Smooth muscle cell (in vitro differentiated cells): ENCODE measurements around the gene SRSF1. TPM values are rescaled to one million over a fixed set of nuclear protein-coding genes. Genes with fewer than 3 reads are reported as not detected.
A peak's percentile ranks its signal among the peaks of the same experiment; 100 is the strongest.

Experiments
- DNase-seq: peaks from one replicate; lab custom pipeline; 2025; ENCODE audit not compliant: unreplicated experiment; lab: John Stamatoyannopoulos, UW
- H2AFZ ChIP-seq: fragments of 200-600 bp; sonication (generic); 2 replicates; pipeline ENCODE4 v1.6.0; 2016; ENCODE audit warnings: antibody characterized with exemption, low read depth, mild to moderate bottlenecking
- H3F3A ChIP-seq: fragments of 200-600 bp; sonication (generic); 2 replicates; pipeline ENCODE4 v1.6.0; 2017; ENCODE audit warnings: antibody characterized with exemption, low read depth
- H3K27ac ChIP-seq: fragments of 200-600 bp; sonication (generic); 2 replicates; pipeline ENCODE4 v1.5.1; 2016; ENCODE audit warnings: low read depth, mild to moderate bottlenecking
- H3K27me3 ChIP-seq: fragments of 200-600 bp; sonication (generic); 2 replicates; pipeline ENCODE4 v1.6.1; 2016; ENCODE audit warnings: low read depth, mild to moderate bottlenecking
- H3K36me3 ChIP-seq: fragments of 200-600 bp; sonication (generic); 2 replicates; pipeline ENCODE4 v1.5.1; 2016; ENCODE audit warnings: low read depth
- H3K4me1 ChIP-seq: fragments of 200-600 bp; sonication (generic); 2 replicates; pipeline ENCODE4 v1.5.1; 2016; ENCODE audit warnings: low read depth
- H3K4me2 ChIP-seq: fragments of 200-600 bp; sonication (generic); 2 replicates; pipeline ENCODE4 v1.6.0; 2016; ENCODE audit warnings: mild to moderate bottlenecking
- H3K4me3 ChIP-seq: fragments of 200-600 bp; sonication (generic); 2 replicates; pipeline ENCODE4 v1.5.1; 2016; ENCODE audit warnings: mild to moderate bottlenecking
- H3K79me2 ChIP-seq: fragments of 200-600 bp; sonication (generic); 2 replicates; pipeline ENCODE4 v1.6.0; 2016; ENCODE audit warnings: low read depth, mild to moderate bottlenecking
- H3K9ac ChIP-seq: fragments of 200-600 bp; sonication (generic); 2 replicates; pipeline ENCODE4 v1.6.0; 2016; ENCODE audit warnings: low read depth
- H3K9me3 ChIP-seq: fragments of 200-600 bp; sonication (generic); replicated peaks from 2 replicates; pipeline ENCODE4 v1.5.1; 2016; ENCODE audit warnings: low read depth
- H4K20me1 ChIP-seq: fragments of 200-600 bp; sonication (generic); 2 replicates; pipeline ENCODE4 v1.6.0; 2016; ENCODE audit warnings: low read depth
- WGBS: methylation state at CpG from one replicate; pipeline ENCODE4 v1.1.7; 2016; ENCODE audit warnings: low lambda C conversion rate; 5-methylcytosine and 5-hydroxymethylcytosine counted together
- polyA plus RNA-seq: library from polyadenylated mRNA; unstranded; fragments of >200 nt; fragmentation: Nextera tagmentation; extraction: Ambion mirVana; gene quantifications from 2 replicates; pipeline ENCODE4 v1.2.1, GENCODE V29; 2016
- total RNA-seq: library from RNA; depleted of rRNA; stranded (reverse); fragments of >200 nt; gene quantifications from 2 replicates; pipeline ENCODE4 v1.2.3, GENCODE V29; 2014
- TF ChIP-seq, protein P1 (sequence below): fragments of 200-600 bp; sonication (generic); IDR thresholded peaks from 2 replicates; pipeline ENCODE4 v1.5.1; 2017; ENCODE audit warnings: borderline replicate concordance, mild to moderate bottlenecking, antibody characterized with exemption; ENCODE audit not compliant: insufficient read depth, poor library complexity, severe bottlenecking

SRSF1 gene
- total and polyA plus RNA-seq, 2 experiments from 2014 or later, result 57.9 to 200 TPM

DNA sequence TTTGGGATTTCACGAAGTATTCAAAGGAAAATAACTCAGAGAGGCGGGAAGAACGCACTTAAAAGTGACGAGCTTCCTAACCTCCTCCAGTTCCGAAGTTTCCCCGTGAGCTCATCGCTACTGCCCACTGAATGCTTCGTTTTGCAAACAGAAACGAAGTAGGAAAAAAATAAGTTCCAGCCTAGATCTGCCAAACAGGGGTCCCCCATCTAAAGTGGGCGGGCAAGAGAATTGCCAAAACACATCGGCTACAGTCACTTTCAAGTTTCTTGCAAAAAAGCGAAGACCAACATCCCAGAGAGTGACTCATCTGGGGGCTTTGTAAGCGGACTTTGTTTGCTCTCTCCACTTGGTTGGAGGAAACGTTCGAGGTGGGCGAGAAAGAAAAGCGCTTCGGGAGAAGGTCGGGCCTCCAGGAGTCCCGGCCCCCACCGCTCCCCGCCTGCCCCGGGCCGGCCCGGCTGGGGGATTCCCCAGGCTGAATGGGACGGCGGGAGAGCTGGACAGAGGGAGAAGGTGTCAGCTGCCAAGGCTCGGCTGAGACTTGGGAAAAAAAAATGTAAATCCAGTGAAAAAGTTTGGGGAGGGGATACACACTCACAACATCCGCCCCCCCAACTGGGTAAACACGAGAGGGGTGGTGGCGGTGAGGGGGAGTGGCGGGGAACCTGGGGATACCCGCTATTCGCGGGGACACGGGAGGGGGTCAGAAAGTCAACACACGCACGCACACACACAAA is 20.0 kb downstream of the SRSF1 start:
- TF ChIP-seq, protein P1, sequence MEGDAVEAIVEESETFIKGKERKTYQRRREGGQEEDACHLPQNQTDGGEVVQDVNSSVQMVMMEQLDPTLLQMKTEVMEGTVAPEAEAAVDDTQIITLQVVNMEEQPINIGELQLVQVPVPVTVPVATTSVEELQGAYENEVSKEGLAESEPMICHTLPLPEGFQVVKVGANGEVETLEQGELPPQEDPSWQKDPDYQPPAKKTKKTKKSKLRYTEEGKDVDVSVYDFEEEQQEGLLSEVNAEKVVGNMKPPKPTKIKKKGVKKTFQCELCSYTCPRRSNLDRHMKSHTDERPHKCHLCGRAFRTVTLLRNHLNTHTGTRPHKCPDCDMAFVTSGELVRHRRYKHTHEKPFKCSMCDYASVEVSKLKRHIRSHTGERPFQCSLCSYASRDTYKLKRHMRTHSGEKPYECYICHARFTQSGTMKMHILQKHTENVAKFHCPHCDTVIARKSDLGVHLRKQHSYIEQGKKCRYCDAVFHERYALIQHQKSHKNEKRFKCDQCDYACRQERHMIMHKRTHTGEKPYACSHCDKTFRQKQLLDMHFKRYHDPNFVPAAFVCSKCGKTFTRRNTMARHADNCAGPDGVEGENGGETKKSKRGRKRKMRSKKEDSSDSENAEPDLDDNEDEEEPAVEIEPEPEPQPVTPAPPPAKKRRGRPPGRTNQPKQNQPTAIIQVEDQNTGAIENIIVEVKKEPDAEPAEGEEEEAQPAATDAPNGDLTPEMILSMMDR, result no peak
- H3K27ac ChIP-seq, result peak overlapping the region; percentile 99
- H2AFZ ChIP-seq, result no peak overlapping the region
- peaks cover 49% of the 10 kb centered on the region for H4K20me1 ChIP-seq
- H3K9ac ChIP-seq, result peak overlapping the region; percentile 98
- H3K36me3 ChIP-seq, result peaks cover 3% of the 10 kb centered on the region
- H3F3A ChIP-seq, result peaks cover 56% of the 10 kb centered on the region
- H3K4me1 ChIP-seq, result peaks cover 36% of the 10 kb centered on the region
- peaks cover 55% of the 10 kb centered on the region for H3K79me2 ChIP-seq
- peak; percentile 39 for DNase-seq
- peak overlapping the region; percentile 95 for H3K4me3 ChIP-seq
- under 1% methylated on average over 36 of the region's 38 CpGs for WGBS
- H3K4me2 ChIP-seq, result peak overlapping the region; percentile 84
- H3K27me3 ChIP-seq, result no peaks in the 10 kb centered on the region
- no peaks in the 10 kb centered on the region for H3K9me3 ChIP-seq

DNA sequence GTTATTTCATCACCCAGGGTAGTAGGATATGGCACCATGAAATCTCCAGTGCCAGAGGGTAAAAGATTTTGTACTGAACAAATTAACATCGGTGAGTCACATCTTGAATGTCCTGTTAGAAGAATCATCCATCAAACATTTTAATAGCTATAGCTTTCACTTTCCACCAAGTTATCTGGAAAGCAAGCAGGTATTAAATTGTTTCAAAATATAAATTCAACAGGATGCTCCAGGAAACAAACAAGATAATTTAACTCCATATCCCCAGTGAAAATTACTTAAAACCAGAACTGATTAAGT is 21.4 kb downstream of the SRSF1 start:
- Histone ChIP-seq H3K4me2 (peak overlapping the region; percentile 84), H3F3A (peaks cover 49% of the 10 kb centered on the region), H3K79me2 (peaks cover 66% of the 10 kb centered on the region), H2AFZ (no peak overlapping the region), H3K27me3 (no peaks in the 10 kb centered on the region), H3K4me1 (peaks cover 44% of the 10 kb centered on the region), H3K9me3 (no peaks in the 10 kb centered on the region), H3K36me3 (peaks cover 7% of the 10 kb centered on the region), H3K9ac (no peak overlapping the region), H3K27ac (peak overlapping the region; percentile 52), H3K4me3 (peak overlapping the region; percentile 95), H4K20me1 (peaks cover 63% of the 10 kb centered on the region)
- no peak for DNase-seq
- TF ChIP-seq, protein P1, result no peak
- WGBS, result 10% methylated on average over 1 of the region's 1 CpG

DNA sequence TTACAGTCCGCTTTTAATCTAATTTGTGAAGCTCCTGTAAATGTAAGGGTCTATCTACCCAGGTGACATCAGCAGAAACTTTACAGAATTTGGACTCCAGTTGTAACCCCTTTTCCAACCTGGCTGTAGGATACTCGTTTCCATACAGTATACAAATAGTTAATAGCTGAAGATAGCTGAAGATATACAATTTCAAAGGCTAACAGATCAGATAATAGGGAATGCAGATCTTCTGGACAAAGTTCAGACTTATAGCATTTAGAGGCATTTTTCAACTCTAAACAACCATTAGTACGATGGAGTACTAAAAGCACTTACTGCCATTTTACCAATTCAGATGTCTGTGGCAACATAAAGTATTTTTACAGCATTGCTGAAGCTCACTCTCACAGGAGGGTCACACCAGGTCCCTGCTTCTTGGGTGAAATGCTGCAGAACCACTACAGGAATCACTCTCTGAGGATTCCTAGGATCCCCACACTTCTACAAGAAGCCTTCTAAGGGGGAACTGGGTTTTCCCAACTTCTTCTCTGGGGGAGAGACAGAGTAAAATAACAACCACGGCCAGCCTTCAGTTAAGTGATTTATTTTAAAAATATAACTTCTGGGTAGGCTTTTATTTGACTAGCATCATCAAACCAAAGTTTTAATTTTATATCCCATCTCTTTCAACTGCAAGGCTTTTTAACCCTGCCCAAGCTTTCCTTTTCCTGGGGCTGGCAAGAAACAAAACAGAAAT is 21.9 kb downstream of the SRSF1 start:
- TF ChIP-seq, protein P1, result no peak
- Histone ChIP-seq H4K20me1 (peaks cover 68% of the 10 kb centered on the region), H3K4me1 (peaks cover 44% of the 10 kb centered on the region), H3K36me3 (peaks cover 10% of the 10 kb centered on the region), H3K4me2 (peak overlapping the region; percentile 84), H3F3A (peaks cover 45% of the 10 kb centered on the region), H3K27ac (peak overlapping the region; percentile 52), H2AFZ (no peak overlapping the region), H3K79me2 (peaks cover 71% of the 10 kb centered on the region), H3K9me3 (no peaks in the 10 kb centered on the region), H3K9ac (no peak overlapping the region), H3K4me3 (peak overlapping the region; percentile 95), H3K27me3 (no peaks in the 10 kb centered on the region)
- no peak for DNase-seq
- 41% methylated on average over 4 of the region's 4 CpGs for WGBS
